PC-3 (cell line): ENCODE results near the gene MRGPRX2. TPM values are rescaled to one million over a fixed set of nuclear protein-coding genes. Genes with fewer than 3 reads are reported as not detected.

Experiments used
- ATAC-seq: fragments of 200-7000 bp; cut with Tn5 transposase; 2 replicates; pipeline ENCODE4 v1.9.1; 2020; ENCODE audit warnings: mild to moderate bottlenecking, moderate library complexity
- BruUV-seq: library from RNA; stranded (reverse); fragments of 400-500 nt; replicated peaks from 2 replicates; lab custom pipeline; 2021; lab: Mats Ljungman, UMichigan
- CTCF ChIA-PET: fragments of 300-600 bp; sonication (Branson Sonifier 250); formaldehyde crosslinking; loops from one replicate; lab custom pipeline; 2022; ENCODE audit warnings: antibody characterized with exemption; lab: Charles Lee
- POLR2A ChIA-PET: fragments of 300-600 bp; sonication (Branson Sonifier 250); formaldehyde crosslinking; loops from one replicate; lab custom pipeline; 2022; ENCODE audit warnings: antibody characterized with exemption; ENCODE audit not compliant: unreplicated experiment; lab: Charles Lee
- DNase-seq: peaks from one replicate; pipeline ENCODE4 v3.0.0-alpha.2; 2015
- H2AFZ ChIP-seq: fragments of 300-600 bp; sonication (generic); 2 replicates; pipeline ENCODE4 v1.6.0; 2016; ENCODE audit warnings: antibody characterized with exemption, low read length
- H3F3A ChIP-seq: fragments of 300-600 bp; sonication (generic); one replicate; pipeline ENCODE4 v1.6.0; 2017; ENCODE audit warnings: antibody characterized with exemption, low read length, control low read depth, mild to moderate bottlenecking; ENCODE audit not compliant: unreplicated experiment
- H3K27ac ChIP-seq: fragments of 300-600 bp; sonication (generic); 2 replicates; pipeline ENCODE4 v1.5.1; 2016; ENCODE audit warnings: mild to moderate bottlenecking, low read length
- H3K27me3 ChIP-seq: fragments of 300-600 bp; sonication (generic); 2 replicates; pipeline ENCODE4 v1.6.1; 2016; ENCODE audit warnings: low read length, mixed read lengths
- H3K36me3 ChIP-seq: fragments of 300-600 bp; sonication (generic); 2 replicates; pipeline ENCODE4 v1.6.1; 2016; ENCODE audit warnings: low read depth, mixed run types, low read length, mixed read lengths
- H3K4me1 ChIP-seq: fragments of 300-600 bp; sonication (generic); 2 replicates; pipeline ENCODE4 v1.5.1; 2016; ENCODE audit warnings: low read length; ENCODE audit not compliant: insufficient read depth
- H3K4me2 ChIP-seq: fragments of 300-600 bp; sonication (generic); 2 replicates; pipeline ENCODE4 v1.6.0; 2016; ENCODE audit warnings: low read length
- H3K4me3 ChIP-seq: fragments of 300-600 bp; sonication (generic); 2 replicates; pipeline ENCODE4 v1.5.1; 2016; ENCODE audit warnings: mild to moderate bottlenecking, low read length, mixed read lengths
- H3K79me2 ChIP-seq: fragments of 300-600 bp; sonication (generic); 2 replicates; pipeline ENCODE4 v1.6.1; 2017; ENCODE audit warnings: low read length, mixed read lengths
- H3K9ac ChIP-seq: fragments of 300-600 bp; sonication (generic); 2 replicates; pipeline ENCODE4 v1.6.0; 2016; ENCODE audit warnings: mild to moderate bottlenecking, low read length
- H3K9me2 ChIP-seq: fragments of 300-600 bp; sonication (generic); replicated peaks from 2 replicates; pipeline ENCODE4 v1.6.1; 2016; ENCODE audit warnings: mixed run types, low read length, mixed read lengths
- H3K9me3 ChIP-seq: fragments of 300-600 bp; sonication (generic); 2 replicates; pipeline ENCODE4 v1.6.1; 2016; ENCODE audit warnings: low read length, mixed read lengths
- H4K20me1 ChIP-seq: fragments of 300-600 bp; sonication (generic); 2 replicates; pipeline ENCODE4 v1.6.1; 2016; ENCODE audit warnings: low read length, mixed read lengths
- CTCF ChIP-seq: fragments of 300-600 bp; sonication (generic); conservative IDR thresholded peaks from 2 replicates; pipeline ENCODE4 v1.5.1; 2017; ENCODE audit warnings: antibody characterized with exemption, low read depth, mild to moderate bottlenecking, low read length
- EZH2 ChIP-seq: fragments of 300-600 bp; sonication (generic); IDR thresholded peaks from one replicate; pipeline ENCODE4 v1.6.1; 2017; ENCODE audit warnings: antibody characterized with exemption, mild to moderate bottlenecking, low read length; ENCODE audit not compliant: unreplicated experiment
- EZH2phosphoT487 ChIP-seq: fragments of 300-600 bp; sonication (generic); IDR thresholded peaks from 2 replicates; pipeline ENCODE4 v1.6.1; 2018; ENCODE audit warnings: mild to moderate bottlenecking, antibody characterized with exemption, low read length, borderline replicate concordance
- intact Hi-C: fragments of 100-400 bp; cut with micrococcal nuclease; formaldehyde crosslinking; loops from 2 replicates; pipeline ENCODE4 v1.9.0; 2023
- total RNA-seq: library from RNA; depleted of rRNA; stranded (reverse); fragments of >200 nt; gene quantifications from 2 replicates; pipeline ENCODE4 v1.2.3, GENCODE V29; 2014

MRGPRX2 gene
- total RNA-seq, 1 experiment from 2014 or later: not detected

- intact Hi-C loops: loop anchor here (10.0 kb wide), 1 partner anchor 82 kb away; no protein-coding TSS in a partner anchor
- Histone ChIP-seq H3K27me3 (no peaks in the 10 kb centered on the region), H3K9me2 (no peaks in the 10 kb centered on the region), H3K9me3 (no peaks in the 10 kb centered on the region), H3K27ac (no peak overlapping the region), H3K9ac (no peak overlapping the region), H3K36me3 (no peaks in the 10 kb centered on the region; the same call in 1 of the 2 replicates), H3K4me1 (peaks cover 17% of the 10 kb centered on the region), H3K4me2 (no peak overlapping the region), H3K4me3 (no peak overlapping the region), H4K20me1 (no peaks in the 10 kb centered on the region), H3F3A (no peaks in the 10 kb centered on the region), H2AFZ (no peak overlapping the region), H3K79me2 (no peaks in the 10 kb centered on the region)
- ATAC-seq (no peak), DNase-seq (peak; percentile 22)
- no TSS peak for BruUV-seq
- POLR2A ChIA-PET: no interaction called here
- no peak for TF ChIP-seq EZH2phosphoT487
- no peak for TF ChIP-seq EZH2
- TF ChIP-seq CTCF: no peak
- CTCF ChIA-PET: interaction anchor here (0.6 to 1.1 kb wide), 2 partner anchors 38 kb away, joined by 3 read pairs; no protein-coding TSS in a partner anchor
Observed at GRCh38 chr11:19072464-19072863, 11.9 kb upstream of the MRGPRX2 start.

- no TSS peak for BruUV-seq
- Histone ChIP-seq H3K4me1 (peaks cover 14% of the 10 kb centered on the region), H3K27me3 (no peaks in the 10 kb centered on the region), H3K9ac (no peak overlapping the region), H3K36me3 (no peaks in the 10 kb centered on the region; the same call in 1 of the 2 replicates), H3K9me2 (no peaks in the 10 kb centered on the region), H4K20me1 (no peaks in the 10 kb centered on the region), H3K27ac (no peak overlapping the region), H3F3A (no peaks in the 10 kb centered on the region), H2AFZ (peak overlapping the region; percentile 29), H3K4me3 (peak overlapping the region; percentile 35; the same call in 1 of the 2 replicates), H3K79me2 (no peaks in the 10 kb centered on the region), H3K4me2 (peak overlapping the region; percentile 55), H3K9me3 (no peaks in the 10 kb centered on the region)
- ChIA-PET POLR2A (interaction anchor here (0.9 kb wide), 1 partner anchor 54 kb away, joined by 5 read pairs; no protein-coding TSS in a partner anchor), CTCF (interaction anchor here (0.6 to 1.3 kb wide), 9 partner anchors 9 to 676 kb away, joined by 3 to 10 read pairs (median 4); no protein-coding TSS in a partner anchor)
- TF ChIP-seq EZH2 (no peak), CTCF (peak; percentile 98)
- DNase-seq: peak; percentile 87
- ATAC-seq: peak; percentile 96
- intact Hi-C loops: loop anchor here (1.0 to 10.0 kb wide), 4 partner anchors 84 to 482 kb away; no protein-coding TSS in a partner anchor
Observed at GRCh38 chr11:19071255-19071654, 10.7 kb upstream of the MRGPRX2 start.

- no peaks in the 10 kb centered on the region for H3K9me2 ChIP-seq
- no peak overlapping the region for H3K4me2 ChIP-seq
- no peaks in the 10 kb centered on the region for H3K4me1 ChIP-seq
- CTCF ChIA-PET: interaction anchor here (1.2 kb wide), 1 partner anchor 11 kb away, joined by 3 read pairs; no protein-coding TSS in a partner anchor
- no peaks in the 10 kb centered on the region for H3K36me3 ChIP-seq
- H3K4me3 ChIP-seq: no peak overlapping the region
- no peaks in the 10 kb centered on the region for H4K20me1 ChIP-seq
- ATAC-seq (no peak), DNase-seq (no peak)
- intact Hi-C loops: loop anchor here (10.0 kb wide), 1 partner anchor 135 kb away; no protein-coding TSS in a partner anchor
- H3K9ac ChIP-seq: no peak overlapping the region
- no peak overlapping the region for H3K27ac ChIP-seq
- no TSS peak for BruUV-seq
- TF ChIP-seq EZH2 (no peak), EZH2phosphoT487 (no peak), CTCF (no peak)
- no peaks in the 10 kb centered on the region for H3K9me3 ChIP-seq
- POLR2A ChIA-PET: no interaction called here
- H2AFZ ChIP-seq: no peak overlapping the region
- peaks cover 8% of the 10 kb centered on the region; the same call in 1 of the 2 replicates for H3K27me3 ChIP-seq
- H3F3A ChIP-seq: no peaks in the 10 kb centered on the region
- H3K79me2 ChIP-seq: no peaks in the 10 kb centered on the region
Observed at GRCh38 chr11:19059833-19060232, 684 bp downstream of the MRGPRX2 start.
